ENCODE measurements around the gene TEX36.

The TEX36 gene

GRCh38 chr10:125692601-125693523, 9.9 kb upstream of the TEX36 start:
- H3K27me3 ChIP-seq (ENCODE audit: control insufficient read depth in 2 of 2, insufficient read depth in 2 of 2, low read length in 2 of 2), result peaks cover 7 to 10% of the 10 kb centered on the region in 2 donors
- H3K27ac ChIP-seq (ENCODE audit: low read depth in 2 of 2, low read length in 2 of 2), result no peak overlapping the region
- no peaks in the 10 kb centered on the region for H3K9me3 ChIP-seq (ENCODE audit: control insufficient read depth in 2 of 2, low read length in 2 of 2)
- no peak overlapping the region for H3K9ac ChIP-seq (ENCODE audit: low read depth in 1 of 2, low read length in 2 of 2)
- H3K36me3 ChIP-seq (ENCODE audit: control insufficient read depth in 2 of 2, insufficient read depth in 2 of 2, low read length in 2 of 2), result no peaks in the 10 kb centered on the region
- H3K4me1 ChIP-seq (ENCODE audit: control insufficient read depth in 2 of 2, insufficient read depth in 2 of 2, low read length in 2 of 2), result no peaks in the 10 kb centered on the region
- no peak overlapping the region for H3K4me3 ChIP-seq (ENCODE audit: low read length in 2 of 2)

GRCh38 chr10:125692196-125692595, 9.2 kb upstream of the TEX36 start:
- Histone ChIP-seq H3K4me1 (ENCODE audit: control insufficient read depth in 2 of 2, insufficient read depth in 2 of 2, low read length in 2 of 2) (no peaks in the 10 kb centered on the region), H3K36me3 (ENCODE audit: control insufficient read depth in 2 of 2, insufficient read depth in 2 of 2, low read length in 2 of 2) (no peaks in the 10 kb centered on the region), H3K27ac (ENCODE audit: low read depth in 2 of 2, low read length in 2 of 2) (no peak overlapping the region), H3K4me3 (ENCODE audit: low read length in 2 of 2) (no peak overlapping the region), H3K9ac (ENCODE audit: low read depth in 1 of 2, low read length in 2 of 2) (no peak overlapping the region), H3K27me3 (ENCODE audit: control insufficient read depth in 2 of 2, insufficient read depth in 2 of 2, low read length in 2 of 2) (peaks cover 7 to 10% of the 10 kb centered on the region in 2 donors), H3K9me3 (ENCODE audit: control insufficient read depth in 2 of 2, low read length in 2 of 2) (no peaks in the 10 kb centered on the region)

GRCh38 chr10:125691160-125691981, 8.4 kb upstream of the TEX36 start:
- no peaks in the 10 kb centered on the region for H3K4me1 ChIP-seq (ENCODE audit: control insufficient read depth in 2 of 2, insufficient read depth in 2 of 2, low read length in 2 of 2)
- no peaks in the 10 kb centered on the region for H3K9me3 ChIP-seq (ENCODE audit: control insufficient read depth in 2 of 2, low read length in 2 of 2)
- no peak overlapping the region for H3K9ac ChIP-seq (ENCODE audit: low read depth in 1 of 2, low read length in 2 of 2)
- no peaks in the 10 kb centered on the region for H3K36me3 ChIP-seq (ENCODE audit: control insufficient read depth in 2 of 2, insufficient read depth in 2 of 2, low read length in 2 of 2)
- H3K4me3 ChIP-seq (ENCODE audit: low read length in 2 of 2), result no peak overlapping the region
- H3K27me3 ChIP-seq (ENCODE audit: control insufficient read depth in 2 of 2, insufficient read depth in 2 of 2, low read length in 2 of 2), result peaks cover 7 to 10% of the 10 kb centered on the region in 2 donors
- H3K27ac ChIP-seq (ENCODE audit: low read depth in 2 of 2, low read length in 2 of 2), result no peak overlapping the region

GRCh38 chr10:125689955-125690569, 7.1 kb upstream of the TEX36 start:
- Histone ChIP-seq H3K9me3 (ENCODE audit: control insufficient read depth in 2 of 2, low read length in 2 of 2) (no peaks in the 10 kb centered on the region), H3K27ac (ENCODE audit: low read depth in 2 of 2, low read length in 2 of 2) (no peak overlapping the region), H3K36me3 (ENCODE audit: control insufficient read depth in 2 of 2, insufficient read depth in 2 of 2, low read length in 2 of 2) (no peaks in the 10 kb centered on the region), H3K27me3 (ENCODE audit: control insufficient read depth in 2 of 2, insufficient read depth in 2 of 2, low read length in 2 of 2) (peaks cover 7 to 10% of the 10 kb centered on the region in 2 donors), H3K4me1 (ENCODE audit: control insufficient read depth in 2 of 2, insufficient read depth in 2 of 2, low read length in 2 of 2) (no peaks in the 10 kb centered on the region), H3K9ac (ENCODE audit: low read depth in 1 of 2, low read length in 2 of 2) (no peak overlapping the region), H3K4me3 (ENCODE audit: low read length in 2 of 2) (no peak overlapping the region)

- Histone ChIP-seq H3K9me3 (ENCODE audit: control insufficient read depth in 2 of 2, low read length in 2 of 2) (no peaks in the 10 kb centered on the region), H3K4me1 (ENCODE audit: control insufficient read depth in 2 of 2, insufficient read depth in 2 of 2, low read length in 2 of 2) (no peaks in the 10 kb centered on the region), H3K27me3 (ENCODE audit: control insufficient read depth in 2 of 2, insufficient read depth in 2 of 2, low read length in 2 of 2) (peaks cover 10 to 11% of the 10 kb centered on the region in 2 donors), H3K4me3 (ENCODE audit: low read length in 2 of 2) (no peak overlapping the region), H3K27ac (ENCODE audit: low read depth in 2 of 2, low read length in 2 of 2) (no peak overlapping the region), H3K36me3 (ENCODE audit: control insufficient read depth in 2 of 2, insufficient read depth in 2 of 2, low read length in 2 of 2) (no peaks in the 10 kb centered on the region), H3K9ac (ENCODE audit: low read depth in 1 of 2, low read length in 2 of 2) (no peak overlapping the region)
Observed at GRCh38 chr10:125687507-125688185, 4.7 kb upstream of the TEX36 start.

- H3K9me3 ChIP-seq (ENCODE audit: control insufficient read depth in 2 of 2, low read length in 2 of 2), result no peaks in the 10 kb centered on the region
- H3K4me1 ChIP-seq (ENCODE audit: control insufficient read depth in 2 of 2, insufficient read depth in 2 of 2, low read length in 2 of 2), result no peaks in the 10 kb centered on the region
- no peak overlapping the region for H3K4me3 ChIP-seq (ENCODE audit: low read length in 2 of 2)
- no peak overlapping the region for H3K9ac ChIP-seq (ENCODE audit: low read depth in 1 of 2, low read length in 2 of 2)
- H3K27ac ChIP-seq (ENCODE audit: low read depth in 2 of 2, low read length in 2 of 2), result no peak overlapping the region
- no peaks in the 10 kb centered on the region for H3K36me3 ChIP-seq (ENCODE audit: control insufficient read depth in 2 of 2, insufficient read depth in 2 of 2, low read length in 2 of 2)
- peaks cover 0 to 4% of the 10 kb centered on the region in 2 donors for H3K27me3 ChIP-seq (ENCODE audit: control insufficient read depth in 2 of 2, insufficient read depth in 2 of 2, low read length in 2 of 2)
Observed at GRCh38 chr10:125684581-125684980, 1.6 kb upstream of the TEX36 start.

- Histone ChIP-seq H3K4me1 (ENCODE audit: control insufficient read depth in 2 of 2, insufficient read depth in 2 of 2, low read length in 2 of 2) (no peaks in the 10 kb centered on the region), H3K9ac (ENCODE audit: low read depth in 1 of 2, low read length in 2 of 2) (no peak overlapping the region), H3K9me3 (ENCODE audit: control insufficient read depth in 2 of 2, low read length in 2 of 2) (no peaks in the 10 kb centered on the region), H3K4me3 (ENCODE audit: low read length in 2 of 2) (no peak overlapping the region), H3K27me3 (ENCODE audit: control insufficient read depth in 2 of 2, insufficient read depth in 2 of 2, low read length in 2 of 2) (peaks cover 0 to 4% of the 10 kb centered on the region in 2 donors), H3K27ac (ENCODE audit: low read depth in 2 of 2, low read length in 2 of 2) (no peak overlapping the region), H3K36me3 (ENCODE audit: control insufficient read depth in 2 of 2, insufficient read depth in 2 of 2, low read length in 2 of 2) (no peaks in the 10 kb centered on the region)
Observed at GRCh38 chr10:125683821-125684220, 858 bp upstream of the TEX36 start.

GRCh38 chr10:125679436-125679835, 3.5 kb downstream of the TEX36 start:
- Histone ChIP-seq H3K9me3 (ENCODE audit: control insufficient read depth in 2 of 2, low read length in 2 of 2) (peaks cover 0 to 6% of the 10 kb centered on the region in 2 donors), H3K36me3 (ENCODE audit: control insufficient read depth in 2 of 2, insufficient read depth in 2 of 2, low read length in 2 of 2) (no peaks in the 10 kb centered on the region), H3K27me3 (ENCODE audit: control insufficient read depth in 2 of 2, insufficient read depth in 2 of 2, low read length in 2 of 2) (peaks cover 0 to under 1% of the 10 kb centered on the region in 2 donors), H3K4me3 (ENCODE audit: low read length in 2 of 2) (no peak overlapping the region), H3K4me1 (ENCODE audit: control insufficient read depth in 2 of 2, insufficient read depth in 2 of 2, low read length in 2 of 2) (no peaks in the 10 kb centered on the region), H3K27ac (ENCODE audit: low read depth in 2 of 2, low read length in 2 of 2) (no peak overlapping the region), H3K9ac (ENCODE audit: low read depth in 1 of 2, low read length in 2 of 2) (no peak overlapping the region)

- Histone ChIP-seq H3K27ac (ENCODE audit: low read depth in 2 of 2, low read length in 2 of 2) (no peak overlapping the region), H3K9me3 (ENCODE audit: control insufficient read depth in 2 of 2, low read length in 2 of 2) (peaks cover 0 to 6% of the 10 kb centered on the region in 2 donors), H3K36me3 (ENCODE audit: control insufficient read depth in 2 of 2, insufficient read depth in 2 of 2, low read length in 2 of 2) (no peaks in the 10 kb centered on the region), H3K4me1 (ENCODE audit: control insufficient read depth in 2 of 2, insufficient read depth in 2 of 2, low read length in 2 of 2) (no peaks in the 10 kb centered on the region), H3K27me3 (ENCODE audit: control insufficient read depth in 2 of 2, insufficient read depth in 2 of 2, low read length in 2 of 2) (no peaks in the 10 kb centered on the region), H3K4me3 (ENCODE audit: low read length in 2 of 2) (no peak overlapping the region), H3K9ac (ENCODE audit: low read depth in 1 of 2, low read length in 2 of 2) (no peak overlapping the region)
Observed at GRCh38 chr10:125672884-125673283, 10.1 kb downstream of the TEX36 start.

Data from mucosa of rectum (tissue), 2 donors.